Activated CD8-positive, alpha-beta memory T cell treated with anti-CD3 and anti-CD28 coated beads for 36 hours (primary cell): ENCODE results near the gene BIRC7. TPM values are rescaled to one million over a fixed set of nuclear protein-coding genes. Genes with fewer than 3 reads are reported as not detected.

ENCODE experiments used
- CTCF ChIA-PET: fragments of 350-600 bp; sonication (Branson Sonifier 250); formaldehyde crosslinking; loops from one replicate; lab custom pipeline; 2021; ENCODE audit warnings: antibody characterized with exemption; lab: Charles Lee
- POLR2A ChIA-PET: fragments of 350-600 bp; sonication (Branson Sonifier 250); formaldehyde crosslinking; loops from one replicate; lab custom pipeline; 2021; ENCODE audit warnings: antibody characterized with exemption; lab: Charles Lee
- total RNA-seq, 2 experiments: library from RNA; stranded (reverse); gene quantifications; one replicate each; pipeline ENCODE4 v1.2.3, GENCODE V29; 2021

Gene BIRC7
- total RNA-seq, 2 experiments from 2014 or later = not detected

DNA sequence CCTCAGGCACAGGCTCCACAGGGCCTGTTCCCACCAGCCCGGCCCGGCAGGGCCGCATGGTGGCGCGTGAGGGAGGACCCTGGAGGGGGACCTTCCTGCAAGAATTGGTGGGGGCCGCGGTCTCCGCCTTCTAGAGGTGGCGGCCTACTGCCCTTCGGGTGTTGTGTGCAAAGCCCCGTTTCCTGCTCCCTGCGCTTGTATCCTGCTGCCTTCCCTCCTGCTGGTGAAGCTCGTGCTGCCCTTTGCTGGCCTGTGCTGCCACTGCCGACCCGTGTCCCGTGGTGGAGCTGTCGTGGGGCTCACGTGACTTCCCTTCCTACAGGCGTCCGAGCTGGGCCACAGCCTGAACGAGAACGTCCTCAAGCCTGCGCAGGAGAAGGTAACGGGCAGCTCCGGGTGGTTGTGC, 48.8 kb downstream of the BIRC7 start:
- CTCF ChIA-PET = no interaction called here
- POLR2A ChIA-PET = interaction anchor here (0.9 kb wide), 1 partner anchor 12 kb away, joined by 5 read pairs; the partner anchor contains the start of gene ARFGAP1

DNA sequence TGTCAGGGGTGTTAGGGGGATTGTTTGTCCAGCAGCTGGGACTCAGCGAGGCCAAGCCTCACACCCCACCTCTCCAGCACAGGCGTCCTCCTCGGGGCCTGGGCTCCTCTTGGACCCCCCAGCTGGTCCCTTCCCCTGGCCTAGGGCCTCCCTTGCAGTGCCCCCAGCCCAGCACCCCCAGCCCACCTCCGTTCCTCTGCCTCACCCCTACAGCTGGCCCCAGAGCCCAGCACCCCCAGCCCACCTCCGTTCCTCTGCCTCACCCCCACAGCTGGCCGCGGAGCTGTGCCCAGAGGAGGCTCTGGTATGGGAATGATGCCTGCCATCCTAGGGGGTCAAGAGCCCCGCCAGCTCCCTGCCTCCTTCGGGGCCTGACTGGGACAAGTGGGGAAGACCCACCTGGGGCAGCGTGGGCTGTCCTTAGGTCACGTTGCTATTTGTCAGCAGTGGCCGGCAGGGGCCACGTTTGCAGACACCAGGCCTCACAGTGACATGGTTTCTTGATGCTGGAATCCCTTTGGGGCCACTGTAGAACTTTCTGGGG, 49.3 kb downstream of the BIRC7 start:
- POLR2A ChIA-PET = no interaction called here
- CTCF ChIA-PET = no interaction called here

DNA sequence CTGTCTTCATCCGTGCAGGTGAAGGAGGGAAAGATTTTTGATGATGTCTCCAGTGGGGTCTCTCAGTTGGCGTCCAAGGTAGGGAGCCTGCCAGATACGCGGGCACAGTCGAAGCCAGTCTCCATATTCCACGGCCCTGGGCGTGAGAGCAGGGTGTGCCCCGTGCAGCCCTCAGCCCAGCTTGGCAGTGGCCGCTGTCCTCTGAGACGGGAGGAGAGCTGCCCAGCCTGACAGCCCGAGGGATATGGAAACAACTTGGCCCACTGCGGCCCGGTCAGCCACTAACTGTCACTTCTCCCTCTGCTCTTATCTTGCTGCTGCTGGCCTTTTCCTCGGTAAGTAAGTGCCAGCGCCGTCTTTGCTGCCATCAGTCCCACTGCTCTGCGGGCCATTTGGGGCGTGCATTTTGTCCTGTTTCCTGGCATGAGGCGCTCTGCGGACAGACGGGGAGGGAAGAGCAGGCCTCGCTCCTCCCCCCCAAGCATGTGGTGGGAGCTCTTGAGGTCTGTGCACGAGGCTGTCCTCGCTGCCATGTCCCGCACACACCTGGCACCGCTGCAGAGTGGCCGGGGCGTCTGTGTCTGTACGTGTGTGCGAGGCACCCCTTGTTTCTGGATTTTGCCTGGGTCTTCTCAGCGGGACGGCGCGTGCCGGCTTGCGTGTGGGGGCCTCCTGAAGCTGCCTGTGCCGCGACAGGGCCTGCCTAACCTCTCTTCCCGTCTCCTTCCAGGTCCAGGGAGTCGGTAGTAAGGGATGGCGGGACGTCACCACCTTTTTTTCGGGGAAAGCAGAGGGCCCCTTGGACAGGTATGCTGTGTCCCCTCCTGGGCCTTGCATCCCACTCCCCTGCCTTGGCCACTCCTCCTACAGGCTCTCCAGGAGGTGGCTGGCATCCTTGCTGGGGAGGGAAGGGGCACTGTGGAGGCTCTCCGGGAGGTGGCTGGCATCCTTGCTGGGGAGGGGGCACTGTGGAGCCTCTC, 50.2 kb downstream of the BIRC7 start:
- CTCF ChIA-PET = no interaction called here
- POLR2A ChIA-PET = no interaction called here

DNA sequence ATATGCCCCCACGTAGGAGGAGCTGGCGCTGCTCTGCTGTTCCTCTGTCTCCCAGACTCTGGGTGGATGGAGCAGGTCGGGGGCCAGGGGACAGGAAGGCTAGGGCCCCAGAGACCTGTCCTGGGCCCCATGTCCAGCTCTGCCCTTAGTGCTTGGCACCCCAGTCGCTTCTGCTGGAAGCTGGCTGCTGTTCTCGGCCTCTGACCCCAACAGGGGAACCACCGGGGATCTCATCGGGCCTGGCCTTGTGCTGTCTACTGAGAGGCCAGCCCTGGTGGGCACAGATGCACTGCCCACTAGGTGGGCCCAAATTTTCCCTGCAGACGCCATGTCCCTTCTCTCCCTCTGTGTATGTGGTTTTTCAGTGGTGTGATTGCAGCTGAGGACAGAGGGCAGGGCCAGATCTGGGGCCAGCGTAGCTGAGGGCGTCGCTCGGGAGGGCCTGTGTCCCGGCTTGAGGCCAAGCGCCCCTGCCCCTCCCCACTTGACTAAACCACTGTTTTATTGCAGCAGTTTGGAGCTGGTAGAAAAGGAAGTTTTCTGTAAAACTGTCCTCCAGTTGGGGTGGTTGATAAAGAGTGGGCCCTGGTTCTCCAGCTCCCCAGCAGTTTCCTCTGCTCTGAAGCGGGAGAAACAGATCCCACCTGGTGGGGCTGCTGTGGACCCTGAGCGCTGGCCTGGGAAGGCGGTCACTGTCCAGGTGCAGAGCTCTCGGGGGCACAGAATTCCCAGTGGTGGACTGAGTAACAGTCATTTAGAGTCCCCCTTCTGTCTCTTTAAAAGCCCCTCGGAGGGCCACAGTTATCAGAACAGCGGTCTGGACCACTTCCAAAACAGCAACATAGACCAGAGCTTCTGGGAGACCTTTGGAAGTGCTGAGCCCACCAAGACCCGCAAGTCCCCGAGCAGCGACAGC, 51.3 kb downstream of the BIRC7 start:
- CTCF ChIA-PET = no interaction called here
- POLR2A ChIA-PET = no interaction called here

DNA sequence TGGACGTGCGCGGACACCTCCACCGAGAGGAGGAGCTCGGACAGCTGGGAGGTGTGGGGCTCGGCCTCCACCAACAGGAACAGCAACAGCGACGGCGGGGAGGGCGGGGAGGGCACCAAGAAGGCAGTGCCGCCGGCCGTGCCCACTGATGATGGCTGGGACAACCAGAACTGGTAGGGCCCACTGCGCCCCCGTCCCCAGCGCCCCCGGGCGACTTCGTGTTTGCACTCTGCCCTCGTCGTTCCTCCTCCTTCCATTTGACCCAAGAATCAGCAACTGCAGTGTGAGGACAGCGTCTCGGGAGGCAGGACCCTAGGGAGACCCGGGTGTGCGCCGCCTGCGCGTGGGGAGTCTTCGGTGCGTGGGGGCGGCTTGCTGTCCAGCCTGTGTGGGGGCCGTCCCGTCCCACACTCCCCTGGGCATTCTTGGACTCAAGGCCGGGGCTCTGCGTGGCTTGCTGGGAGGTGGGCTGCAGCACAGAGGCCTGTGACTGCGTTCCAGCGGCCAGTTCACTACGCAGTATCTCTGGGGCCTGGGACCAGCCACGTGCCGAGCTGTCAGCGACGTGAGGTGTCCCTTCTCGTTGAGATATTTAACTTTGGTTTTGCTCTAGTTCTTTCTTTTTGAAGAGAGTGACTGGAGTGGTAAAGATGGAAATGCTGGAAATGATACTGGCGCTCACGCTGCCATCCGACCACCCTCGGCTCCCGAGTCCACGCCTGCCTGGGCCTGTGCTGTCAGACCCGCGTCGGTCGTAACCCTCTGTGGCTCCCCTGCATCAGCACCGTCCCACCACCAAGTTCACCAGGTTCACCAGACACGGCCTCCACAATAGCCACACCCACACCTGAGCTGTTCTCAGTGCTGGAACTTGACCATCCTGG, 52.2 kb downstream of the BIRC7 start:
- ChIA-PET CTCF (no interaction called here), POLR2A (no interaction called here)

DNA sequence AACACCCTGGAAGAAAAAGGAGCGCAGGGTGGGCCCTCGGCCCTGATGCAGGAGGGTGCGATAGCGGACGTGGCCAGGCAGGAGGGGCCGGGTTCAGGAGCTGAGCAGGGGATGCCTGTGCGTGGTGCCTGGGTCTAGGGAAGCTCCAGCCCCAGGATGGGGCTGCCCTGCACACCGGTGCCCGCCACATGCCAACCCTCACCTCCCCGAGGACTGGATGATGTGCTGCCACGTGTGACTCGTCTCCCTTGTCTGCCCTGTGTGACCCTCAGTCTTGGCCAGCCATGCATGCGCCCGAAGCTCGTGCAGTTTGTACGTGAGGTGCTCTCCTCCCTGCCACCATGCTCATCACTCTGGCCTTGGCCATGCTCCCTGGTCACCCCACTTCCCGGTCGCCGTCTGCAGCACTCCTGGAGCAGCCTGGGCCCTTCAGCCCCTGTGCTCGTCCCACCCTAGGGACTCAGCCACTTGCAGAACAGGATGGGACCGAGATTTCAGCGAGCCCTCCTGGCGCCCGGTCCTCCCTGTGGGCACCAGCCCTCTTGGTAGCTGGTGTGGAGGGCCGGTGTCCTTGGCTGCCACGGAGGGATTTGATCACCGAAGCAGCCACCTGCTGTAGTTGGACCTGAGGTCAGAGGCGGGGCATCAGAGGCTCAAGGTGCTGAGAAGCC, 53.0 kb downstream of the BIRC7 start:
- POLR2A ChIA-PET = no interaction called here
- CTCF ChIA-PET = interaction anchor here (0.9 kb wide), 1 partner anchor 8 kb away, joined by 3 read pairs; no protein-coding TSS in a partner anchor

GRCh38 chr20:63289311-63290135, 53.8 kb downstream of the BIRC7 start:
- ChIA-PET CTCF (interaction anchor here (0.9 to 2.5 kb wide), 3 partner anchors 8 to 12 kb away, joined by 3 to 11 read pairs (median 3); no protein-coding TSS in a partner anchor), POLR2A (no interaction called here)

Other genes starting within 250 kb of the BIRC7 start
- not detected for gene BHLHE23, start 228.9 kb upstream of the BIRC7 start, total RNA-seq
- gene YTHDF1, start 19.8 kb upstream of the BIRC7 start, total RNA-seq = 10 to 100 TPM; 42.6 to 43.9 TPM
- not detected for gene NKAIN4, start 18.6 kb downstream of the BIRC7 start, total RNA-seq
- gene ARFGAP1, start 36.9 kb downstream of the BIRC7 start, total RNA-seq = 10 to 100 TPM; 74.9 to 77.8 TPM
- gene COL20A1, start 57.3 kb downstream of the BIRC7 start, total RNA-seq = not detected
- gene CHRNA4, start 125.4 kb downstream of the BIRC7 start, total RNA-seq = not detected
- gene KCNQ2, start 236.8 kb downstream of the BIRC7 start, total RNA-seq = not detected